ENCODE measurements around the gene SMG6. TPM values are rescaled to one million over a fixed set of nuclear protein-coding genes. Genes with fewer than 3 reads are reported as not detected.

SMG6 gene
- total and polyA plus RNA-seq, 2 of the 8 experiments (the other 6 are each of a cell fraction or from before 2014, with no cell fraction given), result 18.5 to 25.2 TPM

DNA sequence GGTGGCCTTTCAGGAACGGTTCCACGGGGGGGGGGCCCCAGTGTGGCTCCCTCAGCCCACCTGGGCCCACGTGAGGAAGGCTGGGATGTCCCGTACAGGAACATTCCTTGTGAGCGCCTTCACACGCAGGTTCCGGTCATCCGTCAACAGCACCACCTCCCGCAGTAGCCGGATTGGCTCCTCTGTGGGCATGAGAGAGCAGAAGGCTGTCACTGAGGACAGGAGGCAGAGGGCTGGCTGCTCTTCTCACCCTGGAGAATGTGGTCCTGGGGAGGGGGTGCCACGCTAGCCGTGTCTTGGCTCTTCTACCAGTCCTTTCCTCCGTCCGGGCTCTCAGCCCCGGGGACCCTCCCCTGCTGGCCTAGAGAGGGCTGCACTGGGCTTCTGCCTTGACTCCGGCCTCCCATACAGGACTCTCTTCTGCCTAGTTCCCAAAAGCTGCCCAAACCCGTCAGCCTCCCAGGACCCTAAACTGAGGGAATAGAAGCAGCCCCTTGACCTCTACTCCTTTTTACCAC lies 242.1 kb downstream of the SMG6 start:
- H2AK5ac ChIP-seq (ENCODE audit: low read depth, low read length), result no peak overlapping the region
- no peak overlapping the region for H4K91ac ChIP-seq (replicated peaks; ENCODE audit: insufficient read length, low read length)
- H2BK15ac ChIP-seq (ENCODE audit: low read length), result no peak overlapping the region
- 85% methylated on average over 17 of the region's 17 CpGs; no CpG with 5 or more reads in 1 of the 2 experiments for WGBS, 2 experiments (ENCODE audit: extremely low coverage in 1 of 2, insufficient coverage in 1 of 2, insufficient read length in 1 of 2, insufficient replicate concordance in 2 of 2, low coverage in 1 of 2, low lambda C conversion rate in 2 of 2, missing lambda C conversion rate in 1 of 2)
- FAIRE-seq, result no peak
- no peaks in the 10 kb centered on the region for H3K79me2 ChIP-seq (ENCODE audit: control insufficient read depth in 1 of 2, insufficient read depth in 2 of 2, low read length in 2 of 2)
- no peak overlapping the region for H3K27ac ChIP-seq (ENCODE audit: low read depth, low read length)
- peaks cover 0 to 25% (median 12%) of the 10 kb centered on the region in 4 experiments; a peak in 6 of 7 replicates for H3K4me1 ChIP-seq (replicated peaks in 1 of 4; ENCODE audit: control insufficient read depth in 3 of 4, insufficient read depth in 4 of 4, low read length in 3 of 4)
- ChIA-PET POLR2A (ENCODE audit: partially characterized antibody) (no interaction called here), CTCF (ENCODE audit: partially characterized antibody) (interaction anchor here (0.6 to 9.3 kb wide), 4 partner anchors 14 to 185 kb away, joined by 3 to 121 read pairs (median 3); no protein-coding TSS in a partner anchor)
- H3K36me3 ChIP-seq (ENCODE audit: control insufficient read depth in 2 of 4, insufficient read depth in 4 of 4, low read length in 3 of 4), result peaks cover 0 to 11% (median under 1%) of the 10 kb centered on the region in 4 experiments; a peak in 2 of 8 replicates
- no peak overlapping the region; the same call in 1 of the 2 replicates for H4K8ac ChIP-seq (ENCODE audit: extremely low read depth, insufficient read depth, low read length)
- no peak overlapping the region for H3K56ac ChIP-seq (replicated peaks; ENCODE audit: insufficient read length, low read depth, low read length)
- H2BK5ac ChIP-seq (ENCODE audit: low read depth, low read length), result no peak overlapping the region
- H3K79me1 ChIP-seq (ENCODE audit: low read depth, low read length), result no peaks in the 10 kb centered on the region
- H3K9me3 ChIP-seq (ENCODE audit: insufficient read depth in 2 of 2, low read depth in 1 of 2, low read length in 1 of 2), result peaks cover 0 to 7% of the 10 kb centered on the region in 2 experiments; a peak in 1 of 4 replicates
- H3K9ac ChIP-seq (replicated peaks in 1 of 4; ENCODE audit: extremely low read depth in 1 of 4, low read depth in 3 of 4, low read length in 3 of 4), result no peak overlapping the region
- TF ChIP-seq, protein P1, sequence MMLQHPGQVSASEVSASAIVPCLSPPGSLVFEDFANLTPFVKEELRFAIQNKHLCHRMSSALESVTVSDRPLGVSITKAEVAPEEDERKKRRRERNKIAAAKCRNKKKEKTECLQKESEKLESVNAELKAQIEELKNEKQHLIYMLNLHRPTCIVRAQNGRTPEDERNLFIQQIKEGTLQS (IDR thresholded peaks at IDR 0.05; ENCODE audit: insufficient read depth, low read depth, low read length), result no peak
- TF ChIP-seq KDM4A (IDR thresholded peaks at IDR 0.05; ENCODE audit: low read depth, low read length, severe bottlenecking) (no peak), BCL11A (IDR thresholded peaks at IDR 0.05; ENCODE audit: low read depth in 2 of 2, low read length in 2 of 2) (no peak), CBX8 (IDR thresholded peaks at IDR 0.05; ENCODE audit: borderline replicate concordance, low read depth, low read length) (no peak), RAD21 (IDR thresholded peaks at IDR 0.05 in 1 of 2, conservative IDR thresholded peaks at IDR 0.05 in 1 of 2; ENCODE audit: low read depth in 2 of 2, low read length in 2 of 2) (no peak), POLR2AphosphoS5 (IDR thresholded peaks at IDR 0.05; ENCODE audit: low read depth, low read length) (no peak), SP1 (IDR thresholded peaks at IDR 0.05; ENCODE audit: low read depth, low read length) (no peak), SRF (IDR thresholded peaks at IDR 0.05; ENCODE audit: low read depth, low read length) (no peak), GABPA (IDR thresholded peaks at IDR 0.05; ENCODE audit: borderline replicate concordance, insufficient read depth, low read length) (no peak)
- H2AFZ ChIP-seq (ENCODE audit: low read length), result no peak overlapping the region
- no peak overlapping the region for H3K4ac ChIP-seq (replicated peaks; ENCODE audit: insufficient read length, low read depth, low read length)
- peaks cover 11 to 15% of the 10 kb centered on the region in 2 experiments for H4K20me1 ChIP-seq (replicated peaks in 1 of 2; ENCODE audit: control insufficient read depth in 1 of 2, insufficient read depth in 2 of 2, low read length in 2 of 2)
- no peak overlapping the region for H3K18ac ChIP-seq (ENCODE audit: extremely low read depth, low read length)
- DNase-seq (ENCODE audit: low read depth in 1 of 2, low spot score in 2 of 2), result no peak
- no peak overlapping the region for H3K23ac ChIP-seq (ENCODE audit: insufficient read length)
- no peak overlapping the region for H3K4me3 ChIP-seq (ENCODE audit: extremely low read depth in 1 of 4, insufficient read depth in 2 of 4, low read depth in 3 of 4, low read length in 4 of 4)
- no peak overlapping the region for H3K14ac ChIP-seq (ENCODE audit: insufficient read length)
- H3K23me2 ChIP-seq (ENCODE audit: low read depth, low read length), result peaks cover 1% of the 10 kb centered on the region; the same call in 1 of the 2 replicates
- no peak overlapping the region for H2BK120ac ChIP-seq (replicated peaks; ENCODE audit: low read depth, low read length)
- H2BK12ac ChIP-seq (ENCODE audit: low read depth, low read length), result no peak overlapping the region; the same call in 1 of the 2 replicates
- no peak overlapping the region for H3K4me2 ChIP-seq (ENCODE audit: insufficient read depth in 1 of 2, low read depth in 2 of 2, low read length in 2 of 2)
- peaks cover 24 to 47% (median 41%) of the 10 kb centered on the region in 4 experiments for H3K27me3 ChIP-seq (replicated peaks in 1 of 4; ENCODE audit: control insufficient read depth in 3 of 4, extremely low read depth in 1 of 4, insufficient read depth in 3 of 4, low read length in 3 of 4)
- H2BK20ac ChIP-seq (ENCODE audit: low read length), result no peak overlapping the region
- H4K5ac ChIP-seq (ENCODE audit: insufficient read length, low read depth, low read length), result no peak overlapping the region
